Bronchial epithelial cell (primary cell): ENCODE measurements around the gene ZNF407. TPM values are rescaled to one million over a fixed set of nuclear protein-coding genes. Genes with fewer than 3 reads are reported as not detected.

ENCODE experiments used
- DNase-seq: peaks from one replicate; pipeline ENCODE4 v3.0.0-alpha.2; 2010; ENCODE audit warnings: low read depth
- FAIRE-seq: peaks from 2 replicates; lab custom pipeline; 2011; peaks lifted over from hg19 to GRCh38; lab: Jason Lieb, UNC
- H3K27me3 ChIP-seq: 2 replicates; pipeline ENCODE4 v1.5.1; 2011; ENCODE audit warnings: low read length; ENCODE audit not compliant: control insufficient read depth, insufficient read depth
- H3K36me3 ChIP-seq: 2 replicates; pipeline ENCODE4 v1.5.1; 2011; ENCODE audit warnings: low read length; ENCODE audit not compliant: control insufficient read depth, insufficient read depth
- H3K4me3 ChIP-seq: 2 replicates; pipeline ENCODE4 v1.5.1; 2011; ENCODE audit warnings: mild to moderate bottlenecking, low read depth, low read length, control low read depth
- total RNA-seq: library from RNA; depleted of rRNA; stranded (reverse); fragments of >200 nt; gene quantifications from 2 replicates; pipeline ENCODE4 v1.2.1, GENCODE V29; 2014
- TF ChIP-seq, protein P1 (sequence below): IDR thresholded peaks from 2 replicates; pipeline ENCODE4 v1.5.1; 2011; ENCODE audit warnings: mild to moderate bottlenecking, moderate library complexity, low read length, control low read depth, inconsistent platforms; ENCODE audit not compliant: insufficient read depth, severe bottlenecking

Gene ZNF407
- total RNA-seq, 1 donor from 2014 or later, result 10.0 TPM

DNA sequence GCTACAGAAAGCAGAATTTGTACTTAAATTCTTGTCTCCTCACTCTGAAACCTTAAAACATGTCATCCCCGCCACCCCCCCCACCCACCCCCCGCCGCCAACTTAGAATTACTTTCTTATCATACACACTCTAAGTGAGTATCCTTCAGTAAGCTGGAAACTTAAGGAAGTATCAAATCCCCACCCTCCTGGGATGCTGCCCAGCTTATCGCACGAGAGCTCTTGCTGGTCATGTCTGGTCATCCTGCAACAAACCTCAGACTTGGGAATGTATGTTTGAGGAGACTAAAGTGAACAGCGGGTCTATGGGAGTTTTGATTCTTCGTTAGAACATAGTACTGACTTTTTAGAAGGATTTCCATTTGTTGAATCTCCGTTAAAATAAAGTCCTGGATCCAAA lies 408.0 kb downstream of the ZNF407 start:
- Histone ChIP-seq H3K36me3 (no peaks in the 10 kb centered on the region), H3K4me3 (no peak overlapping the region), H3K27me3 (no peaks in the 10 kb centered on the region)
- DNase-seq (no peak), FAIRE-seq (no peak)
- TF ChIP-seq, protein P1, sequence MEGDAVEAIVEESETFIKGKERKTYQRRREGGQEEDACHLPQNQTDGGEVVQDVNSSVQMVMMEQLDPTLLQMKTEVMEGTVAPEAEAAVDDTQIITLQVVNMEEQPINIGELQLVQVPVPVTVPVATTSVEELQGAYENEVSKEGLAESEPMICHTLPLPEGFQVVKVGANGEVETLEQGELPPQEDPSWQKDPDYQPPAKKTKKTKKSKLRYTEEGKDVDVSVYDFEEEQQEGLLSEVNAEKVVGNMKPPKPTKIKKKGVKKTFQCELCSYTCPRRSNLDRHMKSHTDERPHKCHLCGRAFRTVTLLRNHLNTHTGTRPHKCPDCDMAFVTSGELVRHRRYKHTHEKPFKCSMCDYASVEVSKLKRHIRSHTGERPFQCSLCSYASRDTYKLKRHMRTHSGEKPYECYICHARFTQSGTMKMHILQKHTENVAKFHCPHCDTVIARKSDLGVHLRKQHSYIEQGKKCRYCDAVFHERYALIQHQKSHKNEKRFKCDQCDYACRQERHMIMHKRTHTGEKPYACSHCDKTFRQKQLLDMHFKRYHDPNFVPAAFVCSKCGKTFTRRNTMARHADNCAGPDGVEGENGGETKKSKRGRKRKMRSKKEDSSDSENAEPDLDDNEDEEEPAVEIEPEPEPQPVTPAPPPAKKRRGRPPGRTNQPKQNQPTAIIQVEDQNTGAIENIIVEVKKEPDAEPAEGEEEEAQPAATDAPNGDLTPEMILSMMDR, result no peak

DNA sequence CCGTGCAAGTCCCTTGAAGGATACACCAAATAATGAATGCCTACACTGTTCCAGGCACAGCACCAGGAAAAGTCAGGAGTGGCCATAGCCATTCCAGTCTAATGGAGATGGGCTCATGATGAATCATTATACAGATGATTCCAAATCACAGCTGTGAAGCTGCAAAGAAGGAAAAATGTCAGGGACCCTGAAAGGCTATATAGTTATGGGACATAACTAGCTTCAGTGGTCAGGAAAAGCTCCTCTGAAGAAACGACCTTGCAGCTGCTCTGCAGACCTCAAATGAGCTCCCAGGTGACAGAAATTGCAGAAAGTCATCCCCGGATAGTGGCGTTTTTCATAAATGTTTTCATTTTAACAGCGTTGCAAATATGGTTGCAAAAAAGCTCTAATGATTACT lies 410.5 kb downstream of the ZNF407 start:
- TF ChIP-seq, protein P1, result no peak
- Histone ChIP-seq H3K27me3 (no peaks in the 10 kb centered on the region), H3K36me3 (no peaks in the 10 kb centered on the region), H3K4me3 (no peak overlapping the region)
- no peak for DNase-seq
- no peak for FAIRE-seq

DNA sequence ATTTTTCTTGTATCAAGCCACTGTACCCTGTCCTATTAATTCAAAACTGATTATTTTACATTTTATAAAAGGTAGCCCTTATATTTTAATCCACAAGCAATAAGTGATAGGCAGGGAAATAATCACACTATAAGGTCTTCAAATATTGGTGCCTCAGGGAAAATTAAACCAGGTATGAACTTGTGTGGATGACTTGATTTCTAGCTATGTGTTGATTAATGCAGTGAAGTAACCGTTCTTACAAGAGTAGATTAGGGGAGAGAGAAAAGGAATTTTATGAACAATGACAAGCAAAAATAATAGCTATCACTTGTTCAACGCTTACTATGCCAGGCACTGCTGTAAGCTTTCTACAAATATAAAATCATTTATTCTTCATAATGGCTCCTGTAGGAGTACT lies 411.6 kb downstream of the ZNF407 start:
- no peak for FAIRE-seq
- DNase-seq, result peak; percentile 66
- Histone ChIP-seq H3K27me3 (no peaks in the 10 kb centered on the region), H3K36me3 (no peaks in the 10 kb centered on the region), H3K4me3 (no peak overlapping the region)
- TF ChIP-seq, protein P1, result no peak

DNA sequence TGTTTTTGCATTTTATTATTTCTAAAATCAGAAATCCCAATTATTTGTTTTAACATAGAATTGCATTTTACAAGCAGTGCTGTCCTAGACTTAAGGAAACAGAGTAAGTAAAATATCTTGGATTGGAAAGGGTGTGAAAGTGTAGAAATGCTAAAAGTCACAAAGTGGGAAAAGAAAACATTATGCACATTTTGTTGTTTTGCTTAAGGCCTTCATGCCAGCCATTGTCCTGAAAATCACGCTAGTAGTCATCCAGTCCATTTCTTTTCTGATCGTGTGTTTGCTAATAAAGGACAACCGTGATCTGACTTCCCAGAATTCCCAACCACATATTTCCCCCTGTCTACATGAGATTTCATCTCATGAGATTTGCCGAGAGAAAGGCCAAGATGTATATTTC lies 412.2 kb downstream of the ZNF407 start:
- FAIRE-seq, result no peak

DNA sequence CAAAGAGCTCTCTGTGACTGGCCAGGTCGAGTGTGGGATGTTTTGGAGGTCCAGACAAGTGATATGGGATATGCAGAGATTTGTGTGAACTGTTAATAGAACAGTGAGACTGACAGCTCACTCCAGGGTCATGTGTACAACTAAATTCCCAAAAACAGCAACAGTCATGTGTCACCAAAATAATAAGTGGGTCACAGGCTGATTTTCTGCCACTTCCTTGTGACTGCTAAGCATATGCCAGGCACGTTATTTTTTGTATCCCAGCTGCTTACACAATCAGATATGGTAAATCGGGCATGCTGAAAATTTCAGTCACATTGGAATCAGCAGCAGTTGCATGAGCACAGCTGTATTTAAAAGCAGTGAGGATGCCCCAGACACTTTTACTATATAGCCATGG lies 412.6 kb downstream of the ZNF407 start:
- FAIRE-seq, result no peak
- no peak for DNase-seq
- H3K4me3 ChIP-seq, result no peak overlapping the region
- TF ChIP-seq, protein P1, result no peak
- H3K27me3 ChIP-seq, result no peaks in the 10 kb centered on the region
- no peaks in the 10 kb centered on the region for H3K36me3 ChIP-seq

More for the DNA sequence above, 412.2 kb downstream of the ZNF407 start:
- TF ChIP-seq, protein P1, result no peak
- no peak overlapping the region for H3K4me3 ChIP-seq
- DNase-seq, result no peak
- H3K36me3 ChIP-seq, result no peaks in the 10 kb centered on the region
- no peaks in the 10 kb centered on the region for H3K27me3 ChIP-seq

DNA sequence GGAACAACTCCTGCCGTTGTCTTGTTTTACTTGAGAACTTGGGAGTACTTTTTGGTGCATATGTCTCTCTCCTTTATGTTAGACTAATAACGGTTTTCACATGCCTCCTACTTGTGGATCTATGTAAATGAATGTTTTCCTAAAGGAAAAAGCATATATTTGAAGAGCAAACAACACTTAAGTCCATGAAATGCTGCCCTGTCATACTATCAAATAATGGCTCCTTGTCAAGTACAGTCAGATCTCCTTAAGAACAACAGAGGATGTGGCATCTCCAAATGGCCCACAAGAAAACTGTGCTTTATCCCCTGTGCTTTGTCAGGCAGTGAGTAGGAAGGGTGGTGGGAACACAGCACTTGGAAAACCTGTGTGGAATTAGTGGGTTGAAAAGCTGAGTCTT lies 413.0 kb downstream of the ZNF407 start:
- TF ChIP-seq, protein P1, result no peak
- Histone ChIP-seq H3K4me3 (no peak overlapping the region), H3K27me3 (no peaks in the 10 kb centered on the region), H3K36me3 (no peaks in the 10 kb centered on the region)
- FAIRE-seq (no peak), DNase-seq (no peak)
